ENCODE results near the gene APBA2. TPM values are rescaled to one million over a fixed set of nuclear protein-coding genes. Genes with fewer than 3 reads are reported as not detected.

The APBA2 gene
- polyA plus RNA-seq, 4 donors, result 0.67 to 3.2 (median 1.8) TPM

- no peak for DNase-seq
- WGBS, 3 donors, result 86 to 96% (median 94%) methylated on average over 8 of the region's 8 CpGs
- Histone ChIP-seq H3K4me3 (ENCODE audit: low read depth in 1 of 3, low read length in 3 of 3) (no peak overlapping the region), H3K36me3 (ENCODE audit: control insufficient read depth in 3 of 3, insufficient read depth in 2 of 3, low read depth in 1 of 3, low read length in 3 of 3) (no peaks in the 10 kb centered on the region), H3K27me3 (ENCODE audit: control insufficient read depth in 3 of 3, insufficient read depth in 3 of 3, low read length in 3 of 3) (no peaks in the 10 kb centered on the region), H3K4me1 (ENCODE audit: control insufficient read depth in 3 of 3, insufficient read depth in 2 of 3, low read depth in 1 of 3, low read length in 2 of 3) (no peaks in the 10 kb centered on the region), H3K9me3 (ENCODE audit: control insufficient read depth in 2 of 2, insufficient read depth in 1 of 2, low read depth in 1 of 2, low read length in 1 of 2) (peaks cover 0 to 3% of the 10 kb centered on the region in 2 donors), H3K27ac (ENCODE audit: low read depth in 1 of 3, low read length in 2 of 3) (no peak overlapping the region)
- FAIRE-seq, result no peak
Observed at GRCh38 chr15:29064731-29065130, 179.0 kb downstream of the APBA2 start.

- 75 to 82% (median 76%) methylated on average over 5 of the region's 5 CpGs for WGBS, 3 donors
- Histone ChIP-seq H3K36me3 (ENCODE audit: control insufficient read depth in 3 of 3, insufficient read depth in 2 of 3, low read depth in 1 of 3, low read length in 3 of 3) (no peaks in the 10 kb centered on the region), H3K27ac (ENCODE audit: low read depth in 1 of 3, low read length in 2 of 3) (no peak overlapping the region), H3K27me3 (ENCODE audit: control insufficient read depth in 3 of 3, insufficient read depth in 3 of 3, low read length in 3 of 3) (no peaks in the 10 kb centered on the region), H3K9me3 (ENCODE audit: control insufficient read depth in 2 of 2, insufficient read depth in 1 of 2, low read depth in 1 of 2, low read length in 1 of 2) (peaks cover 0 to 3% of the 10 kb centered on the region in 2 donors), H3K4me1 (ENCODE audit: control insufficient read depth in 3 of 3, insufficient read depth in 2 of 3, low read depth in 1 of 3, low read length in 2 of 3) (no peaks in the 10 kb centered on the region), H3K4me3 (ENCODE audit: low read depth in 1 of 3, low read length in 3 of 3) (no peak overlapping the region)
- DNase-seq (no peak), FAIRE-seq (no peak)
Observed at GRCh38 chr15:29065571-29065970, 179.8 kb downstream of the APBA2 start.

GRCh38 chr15:29066310-29066709 is 180.5 kb downstream of the APBA2 start:
- H3K27me3 ChIP-seq (ENCODE audit: control insufficient read depth in 3 of 3, insufficient read depth in 3 of 3, low read length in 3 of 3), result no peaks in the 10 kb centered on the region
- H3K9me3 ChIP-seq (ENCODE audit: control insufficient read depth in 2 of 2, insufficient read depth in 1 of 2, low read depth in 1 of 2, low read length in 1 of 2), result peaks cover 0 to 3% of the 10 kb centered on the region in 2 donors
- no peak for FAIRE-seq
- WGBS, 3 donors, result 64 to 77% (median 69%) methylated on average over 5 of the region's 5 CpGs
- H3K4me1 ChIP-seq (ENCODE audit: control insufficient read depth in 3 of 3, insufficient read depth in 2 of 3, low read depth in 1 of 3, low read length in 2 of 3), result no peaks in the 10 kb centered on the region
- H3K27ac ChIP-seq (ENCODE audit: low read depth in 1 of 3, low read length in 2 of 3), result no peak overlapping the region
- no peaks in the 10 kb centered on the region for H3K36me3 ChIP-seq (ENCODE audit: control insufficient read depth in 3 of 3, insufficient read depth in 2 of 3, low read depth in 1 of 3, low read length in 3 of 3)
- H3K4me3 ChIP-seq (ENCODE audit: low read depth in 1 of 3, low read length in 3 of 3), result no peak overlapping the region
- no peak for DNase-seq

- Histone ChIP-seq H3K4me3 (ENCODE audit: low read depth in 1 of 3, low read length in 3 of 3) (no peak overlapping the region), H3K36me3 (ENCODE audit: control insufficient read depth in 3 of 3, insufficient read depth in 2 of 3, low read depth in 1 of 3, low read length in 3 of 3) (no peaks in the 10 kb centered on the region), H3K27me3 (ENCODE audit: control insufficient read depth in 3 of 3, insufficient read depth in 3 of 3, low read length in 3 of 3) (no peaks in the 10 kb centered on the region), H3K4me1 (ENCODE audit: control insufficient read depth in 3 of 3, insufficient read depth in 2 of 3, low read depth in 1 of 3, low read length in 2 of 3) (no peaks in the 10 kb centered on the region), H3K27ac (ENCODE audit: low read depth in 1 of 3, low read length in 2 of 3) (no peak overlapping the region), H3K9me3 (ENCODE audit: control insufficient read depth in 2 of 2, insufficient read depth in 1 of 2, low read depth in 1 of 2, low read length in 1 of 2) (peaks cover 0 to 3% of the 10 kb centered on the region in 2 donors)
- FAIRE-seq (no peak), DNase-seq (no peak)
- 72 to 93% (median 84%) methylated on average over 2 of the region's 2 CpGs for WGBS, 3 donors
Observed at GRCh38 chr15:29066838-29067237, 181.1 kb downstream of the APBA2 start.

GRCh38 chr15:29067949-29068348 is 182.2 kb downstream of the APBA2 start:
- H3K36me3 ChIP-seq (ENCODE audit: control insufficient read depth in 3 of 3, insufficient read depth in 2 of 3, low read depth in 1 of 3, low read length in 3 of 3), result no peaks in the 10 kb centered on the region
- peaks cover 0 to 3% of the 10 kb centered on the region in 2 donors for H3K9me3 ChIP-seq (ENCODE audit: control insufficient read depth in 2 of 2, insufficient read depth in 1 of 2, low read depth in 1 of 2, low read length in 1 of 2)
- H3K4me1 ChIP-seq (ENCODE audit: control insufficient read depth in 3 of 3, insufficient read depth in 2 of 3, low read depth in 1 of 3, low read length in 2 of 3), result no peaks in the 10 kb centered on the region
- no peak overlapping the region for H3K27ac ChIP-seq (ENCODE audit: low read depth in 1 of 3, low read length in 2 of 3)
- WGBS, 3 donors, result 64 to 77% (median 66%) methylated on average over 7 of the region's 7 CpGs
- H3K4me3 ChIP-seq (ENCODE audit: low read depth in 1 of 3, low read length in 3 of 3), result no peak overlapping the region
- FAIRE-seq (no peak), DNase-seq (no peak)
- no peaks in the 10 kb centered on the region for H3K27me3 ChIP-seq (ENCODE audit: control insufficient read depth in 3 of 3, insufficient read depth in 3 of 3, low read length in 3 of 3)

- no peaks in the 10 kb centered on the region for H3K27me3 ChIP-seq (ENCODE audit: control insufficient read depth in 3 of 3, insufficient read depth in 3 of 3, low read length in 3 of 3)
- no peak for FAIRE-seq
- no peak overlapping the region for H3K27ac ChIP-seq (ENCODE audit: low read depth in 1 of 3, low read length in 2 of 3)
- H3K4me3 ChIP-seq (ENCODE audit: low read depth in 1 of 3, low read length in 3 of 3), result no peak overlapping the region
- 80 to 82% (median 81%) methylated on average over 17 of the region's 17 CpGs for WGBS, 3 donors
- no peaks in the 10 kb centered on the region for H3K36me3 ChIP-seq (ENCODE audit: control insufficient read depth in 3 of 3, insufficient read depth in 2 of 3, low read depth in 1 of 3, low read length in 3 of 3)
- H3K4me1 ChIP-seq (ENCODE audit: control insufficient read depth in 3 of 3, insufficient read depth in 2 of 3, low read depth in 1 of 3, low read length in 2 of 3), result no peaks in the 10 kb centered on the region
- peaks cover 0 to 3% of the 10 kb centered on the region in 2 donors for H3K9me3 ChIP-seq (ENCODE audit: control insufficient read depth in 2 of 2, insufficient read depth in 1 of 2, low read depth in 1 of 2, low read length in 1 of 2)
- DNase-seq, result no peak
Observed at GRCh38 chr15:29070471-29071231, 184.9 kb downstream of the APBA2 start.

GRCh38 chr15:29071232-29071881 is 185.6 kb downstream of the APBA2 start:
- 66 to 76% (median 76%) methylated on average over 11 of the region's 11 CpGs for WGBS, 3 donors
- FAIRE-seq (no peak), DNase-seq (no peak)
- Histone ChIP-seq H3K4me1 (ENCODE audit: control insufficient read depth in 3 of 3, insufficient read depth in 2 of 3, low read depth in 1 of 3, low read length in 2 of 3) (no peaks in the 10 kb centered on the region), H3K36me3 (ENCODE audit: control insufficient read depth in 3 of 3, insufficient read depth in 2 of 3, low read depth in 1 of 3, low read length in 3 of 3) (no peaks in the 10 kb centered on the region), H3K4me3 (ENCODE audit: low read depth in 1 of 3, low read length in 3 of 3) (no peak overlapping the region), H3K27ac (ENCODE audit: low read depth in 1 of 3, low read length in 2 of 3) (no peak overlapping the region), H3K9me3 (ENCODE audit: control insufficient read depth in 2 of 2, insufficient read depth in 1 of 2, low read depth in 1 of 2, low read length in 1 of 2) (peaks cover 0 to 3% of the 10 kb centered on the region in 2 donors), H3K27me3 (ENCODE audit: control insufficient read depth in 3 of 3, insufficient read depth in 3 of 3, low read length in 3 of 3) (no peaks in the 10 kb centered on the region)

- Histone ChIP-seq H3K27me3 (ENCODE audit: control insufficient read depth in 3 of 3, insufficient read depth in 3 of 3, low read length in 3 of 3) (no peaks in the 10 kb centered on the region), H3K4me3 (ENCODE audit: low read depth in 1 of 3, low read length in 3 of 3) (no peak overlapping the region), H3K27ac (ENCODE audit: low read depth in 1 of 3, low read length in 2 of 3) (no peak overlapping the region), H3K9me3 (ENCODE audit: control insufficient read depth in 2 of 2, insufficient read depth in 1 of 2, low read depth in 1 of 2, low read length in 1 of 2) (peaks cover 0 to 3% of the 10 kb centered on the region in 2 donors), H3K36me3 (ENCODE audit: control insufficient read depth in 3 of 3, insufficient read depth in 2 of 3, low read depth in 1 of 3, low read length in 3 of 3) (no peaks in the 10 kb centered on the region), H3K4me1 (ENCODE audit: control insufficient read depth in 3 of 3, insufficient read depth in 2 of 3, low read depth in 1 of 3, low read length in 2 of 3) (no peaks in the 10 kb centered on the region)
- no peak for FAIRE-seq
- 85 to 87% (median 86%) methylated on average over 7 of the region's 7 CpGs for WGBS, 3 donors
- DNase-seq, result no peak
Observed at GRCh38 chr15:29071882-29072273, 186.1 kb downstream of the APBA2 start.

Measured in small intestine (tissue), 7 donors.